T follicular helper cell (primary cell): ENCODE measurements around the gene SNRPN.
A peak's percentile ranks its signal among the peaks of the same experiment; 100 is the strongest.
"Not testable (repeated sequence)": the region's sequence is repeated elsewhere in the genome, so short reads cannot be mapped to it uniquely, and the experiment has no call there.

ENCODE experiments used
- DNase-seq: peaks from one replicate; pipeline ENCODE4 v3.0.0-alpha.2; 2020; ENCODE audit warnings: low read depth
- total RNA-seq, 2 experiments: gene quantifications; one replicate each; lab custom pipeline; 2026; lab: John Stamatoyannopoulos, UW

SNRPN gene
- total RNA-seq = 3.7 to 11.6 reads per million in 2 experiments

GRCh38 chr15:24954783-24955530 is at the start of gene SNRPN, which contains the start of gene SNURF:
TSS of gene SNRPN (plus strand) at chr15:24954987. CDS start at chr15:24974454, 19,467 bp downstream.
TSS of gene SNURF (plus strand) at chr15:24954987. CDS start at chr15:24955049, 62 bp downstream.
- peak; percentile 51 for DNase-seq

- DNase-seq = no peak
Observed at GRCh38 chr15:24916305-24917009, 38.3 kb upstream of the SNRPN start.

- no peak for DNase-seq
Observed at GRCh38 chr15:24917431-24917830, 37.4 kb upstream of the SNRPN start.

DNA sequence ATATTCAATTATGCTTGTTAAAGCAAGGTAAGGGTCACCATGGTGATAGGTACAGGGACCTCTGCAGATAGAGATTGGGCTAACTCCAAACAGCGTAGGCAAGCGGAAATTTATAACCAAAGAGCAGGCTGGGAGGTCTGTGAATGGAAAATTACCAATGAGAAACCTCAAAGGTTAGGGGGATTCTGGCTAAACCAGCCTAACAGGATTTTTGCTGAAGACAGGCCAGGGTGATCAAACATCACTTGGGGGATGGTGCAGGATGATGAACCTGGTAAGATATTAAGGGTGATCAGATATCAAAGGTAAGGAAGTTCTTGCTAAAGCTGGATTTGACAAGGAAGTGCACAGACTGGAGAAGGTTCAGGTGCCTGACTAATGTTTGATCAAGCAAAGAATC is 35.3 kb upstream of the SNRPN start:
- no peak for DNase-seq

- not testable (repeated sequence) for DNase-seq
Observed at GRCh38 chr15:24922781-24923180, 32.0 kb upstream of the SNRPN start.

DNA sequence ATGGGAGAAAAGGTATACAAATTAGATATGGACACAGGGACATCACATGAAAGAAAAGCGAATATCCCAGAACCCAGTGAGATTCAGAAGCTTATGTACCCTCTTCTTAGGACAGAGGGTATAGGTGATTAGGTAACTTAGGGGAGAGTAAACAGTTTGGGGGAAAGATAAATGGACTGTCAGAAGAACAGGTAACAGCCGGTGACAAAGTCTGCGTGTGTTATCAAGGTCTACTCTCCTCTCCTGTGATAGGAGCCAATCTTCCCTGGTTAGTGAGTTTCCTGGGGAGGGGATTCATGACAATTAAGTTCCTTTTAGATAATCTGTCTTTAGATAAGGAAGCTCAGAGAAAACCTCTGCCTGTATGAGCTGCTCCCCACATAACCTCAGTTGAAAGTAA is 30.6 kb upstream of the SNRPN start:
- no peak for DNase-seq

DNA sequence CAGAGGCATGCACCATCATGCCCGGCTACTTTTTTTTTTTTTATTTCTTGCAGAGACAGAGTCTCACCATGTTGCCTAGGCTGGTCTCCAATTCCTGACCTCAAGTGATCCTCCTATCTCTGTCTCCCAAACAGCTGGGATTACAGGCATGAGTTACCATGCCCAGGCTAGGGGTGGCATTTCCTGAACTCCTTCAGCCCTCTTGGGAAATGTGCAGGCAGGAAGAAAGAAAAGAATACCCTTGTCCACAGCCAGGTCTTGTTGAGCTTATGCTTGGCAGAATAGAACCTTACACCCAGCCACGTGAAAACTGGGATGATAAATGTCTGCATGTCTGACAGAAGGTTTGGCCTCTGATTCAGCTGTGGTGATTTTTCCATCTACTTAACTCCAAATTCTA is 30.2 kb upstream of the SNRPN start:
- DNase-seq = no peak

- not testable (repeated sequence) for DNase-seq
Observed at GRCh38 chr15:24931874-24932732, 22.7 kb upstream of the SNRPN start.

GRCh38 chr15:24933716-24934115 is 21.1 kb upstream of the SNRPN start:
- no peak for DNase-seq

GRCh38 chr15:24938224-24938623 is 16.6 kb upstream of the SNRPN start:
- not testable (repeated sequence) for DNase-seq

GRCh38 chr15:24940236-24940635 is 14.6 kb upstream of the SNRPN start:
- DNase-seq = no peak

GRCh38 chr15:24943361-24943760 is 11.4 kb upstream of the SNRPN start:
- DNase-seq = no peak

- no peak for DNase-seq
Observed at GRCh38 chr15:24944954-24945353, 9.8 kb upstream of the SNRPN start.

- DNase-seq = no peak
Observed at GRCh38 chr15:24945711-24946110, 9.1 kb upstream of the SNRPN start.

- DNase-seq = no peak
Observed at GRCh38 chr15:24948495-24948894, 6.3 kb upstream of the SNRPN start.

- DNase-seq = peak; percentile 1
Observed at GRCh38 chr15:24955531-24955921, 739 bp downstream of the SNRPN start.

GRCh38 chr15:24956111-24956838 is 1.5 kb downstream of the SNRPN start:
- DNase-seq = peak; percentile 52

GRCh38 chr15:24957691-24958090 is 2.9 kb downstream of the SNRPN start:
- DNase-seq = no peak

GRCh38 chr15:24961967-24962366 is 7.2 kb downstream of the SNRPN start:
- DNase-seq = no peak

DNA sequence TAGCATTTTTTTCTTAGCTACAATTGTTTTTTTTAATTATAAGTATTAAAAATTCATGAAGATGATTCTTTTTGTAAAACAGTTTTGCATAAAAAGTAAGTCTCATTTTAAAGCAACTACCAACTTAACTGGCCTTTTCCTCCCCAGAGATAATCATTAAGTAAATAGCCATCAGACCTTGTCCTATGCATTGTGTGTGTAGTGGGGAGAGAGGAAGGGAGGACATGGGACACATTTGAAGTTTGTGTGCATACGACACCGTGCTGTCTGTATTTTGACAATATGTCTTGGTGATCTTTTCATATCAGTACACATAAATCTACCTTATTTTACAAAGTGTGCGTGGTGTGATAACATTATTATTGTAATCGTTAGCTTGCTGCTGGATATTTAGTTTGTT is 8.1 kb downstream of the SNRPN start:
- no peak for DNase-seq

DNA sequence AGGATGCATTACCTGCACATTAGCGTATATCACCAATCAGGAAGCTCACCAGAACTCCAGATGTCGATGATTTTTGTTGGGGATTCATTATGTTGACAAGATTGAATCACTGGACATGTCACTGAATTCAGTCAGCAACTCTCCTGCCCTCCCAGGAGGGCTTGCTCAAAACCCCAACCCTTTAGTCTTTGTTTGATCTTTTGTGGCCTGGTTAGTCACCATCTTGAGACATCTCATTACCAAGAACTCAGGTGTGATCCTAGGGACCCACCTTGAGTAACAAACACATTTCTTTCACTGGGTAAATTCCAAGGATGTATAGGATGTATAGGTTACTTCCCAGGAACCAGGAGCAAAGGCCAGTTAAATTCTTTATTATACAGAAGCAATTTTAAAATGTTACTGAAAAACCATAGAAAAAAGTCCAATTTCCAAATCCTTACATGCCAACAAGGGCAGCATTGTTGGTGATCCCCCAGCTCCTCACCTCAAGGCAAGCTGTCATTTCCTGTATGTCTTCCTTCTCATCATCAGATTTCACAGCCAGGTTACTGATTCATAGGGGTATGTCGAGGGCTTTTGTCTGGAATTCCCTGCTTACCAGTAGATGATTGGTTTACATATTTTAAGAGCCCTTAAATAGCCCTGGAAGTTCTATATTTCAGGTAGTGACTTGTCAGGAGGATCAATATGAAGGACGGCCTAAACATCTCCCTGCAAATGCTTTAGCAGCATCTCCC is 11.7 kb downstream of the SNRPN start:
- no peak for DNase-seq
